ENCODE measurements around the gene GNB1. TPM values are rescaled to one million over a fixed set of nuclear protein-coding genes. Genes with fewer than 3 reads are reported as not detected.
"Not testable (repeated sequence)": the region's sequence is repeated elsewhere in the genome, so short reads cannot be mapped to it uniquely, and the experiment has no call there.

The GNB1 gene
- total and polyA plus RNA-seq, 9 donors, result 52.3 to 216 (median 178) TPM

DNA sequence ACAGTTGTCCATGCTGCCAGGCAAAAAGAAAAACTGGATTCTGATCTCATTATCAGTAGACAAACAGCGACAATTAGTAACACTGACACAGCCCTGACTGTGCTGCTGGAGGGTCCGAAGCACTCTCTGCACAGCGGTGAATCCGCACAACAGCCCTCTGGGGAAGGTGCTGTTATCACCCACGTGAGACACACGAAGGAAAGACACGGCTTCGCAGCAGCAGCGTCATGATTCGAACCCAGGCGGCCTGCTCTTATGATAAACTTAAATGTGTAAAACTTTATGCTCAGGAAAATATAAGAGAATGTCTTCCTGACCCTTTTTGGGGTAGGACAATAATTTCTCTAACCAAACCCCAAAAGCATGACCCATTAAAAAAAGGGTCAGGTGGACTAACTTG is 148.4 kb downstream of the GNB1 start:
- H3K4me3 ChIP-seq (ENCODE audit: low read length); H3K4me1 ChIP-seq (ENCODE audit: control insufficient read depth, insufficient read depth, low read length): not testable (repeated sequence)
- WGBS (ENCODE audit: insufficient coverage), result 92% methylated on average over 4 of the region's 11 CpGs

GRCh38 chr1:1741013-1741412 is 149.9 kb downstream of the GNB1 start:
- DNase-seq; H3K27ac ChIP-seq (ENCODE audit: low read length); H3K27me3 ChIP-seq (ENCODE audit: control insufficient read depth, insufficient read depth, low read length); H3K9me3 ChIP-seq (replicated peaks; ENCODE audit: control insufficient read depth, low read depth, low read length); H3K36me3 ChIP-seq (ENCODE audit: control insufficient read depth, insufficient read depth, low read length); H3K4me1 ChIP-seq (ENCODE audit: control insufficient read depth, insufficient read depth, low read length); H3K4me3 ChIP-seq (ENCODE audit: low read length): not testable (repeated sequence)
- WGBS (ENCODE audit: insufficient coverage), result 88% methylated on average over 3 of the region's 12 CpGs

More for the DNA sequence above, 148.4 kb downstream of the GNB1 start:
- H3K27ac ChIP-seq (ENCODE audit: low read length); H3K9me3 ChIP-seq (replicated peaks; ENCODE audit: control insufficient read depth, low read depth, low read length); DNase-seq; H3K36me3 ChIP-seq (ENCODE audit: control insufficient read depth, insufficient read depth, low read length); H3K27me3 ChIP-seq (ENCODE audit: control insufficient read depth, insufficient read depth, low read length): not testable (repeated sequence)

DNA sequence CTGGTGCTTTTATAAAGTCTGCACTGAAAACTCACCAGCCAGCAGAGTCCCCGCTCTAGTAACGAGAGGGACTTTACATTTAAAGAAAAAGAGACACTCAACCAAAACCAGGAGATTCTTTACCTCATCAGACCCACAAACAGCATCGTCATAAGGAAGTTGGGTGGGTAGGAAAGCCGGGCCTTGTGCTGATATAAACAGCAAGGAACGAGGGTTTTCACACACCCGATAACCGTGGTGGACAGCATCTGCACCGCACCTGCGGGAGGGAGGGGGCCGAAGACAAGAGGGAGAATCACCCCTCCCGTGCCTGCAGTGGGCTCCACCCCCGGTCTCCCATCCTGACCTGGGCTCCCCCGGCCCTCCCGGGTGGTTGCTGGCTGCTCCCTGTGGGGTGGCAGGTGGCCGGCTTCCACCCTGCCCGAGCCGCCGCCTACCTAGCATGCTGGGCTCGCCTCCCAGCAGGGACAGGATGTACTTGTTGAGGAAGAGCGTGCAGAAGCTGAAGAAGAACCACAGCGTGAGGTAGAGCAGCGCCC is 152.0 kb downstream of the GNB1 start:
- peaks cover 17% of the 10 kb centered on the region for H3K36me3 ChIP-seq (ENCODE audit: control insufficient read depth, insufficient read depth, low read length)
- H3K27ac ChIP-seq (ENCODE audit: low read length); H3K4me3 ChIP-seq (ENCODE audit: low read length); DNase-seq; H3K27me3 ChIP-seq (ENCODE audit: control insufficient read depth, insufficient read depth, low read length); H3K4me1 ChIP-seq (ENCODE audit: control insufficient read depth, insufficient read depth, low read length); H3K9me3 ChIP-seq (replicated peaks; ENCODE audit: control insufficient read depth, low read depth, low read length): not testable (repeated sequence)
- no CpG with 5 or more reads among the region's 22 CpGs for WGBS (ENCODE audit: insufficient coverage)

- DNase-seq; H3K9me3 ChIP-seq (replicated peaks; ENCODE audit: control insufficient read depth, low read depth, low read length); H3K4me1 ChIP-seq (ENCODE audit: control insufficient read depth, insufficient read depth, low read length); H3K27ac ChIP-seq (ENCODE audit: low read length); H3K27me3 ChIP-seq (ENCODE audit: control insufficient read depth, insufficient read depth, low read length); H3K4me3 ChIP-seq (ENCODE audit: low read length): not testable (repeated sequence)
- H3K36me3 ChIP-seq (ENCODE audit: control insufficient read depth, insufficient read depth, low read length), result peaks cover 20% of the 10 kb centered on the region
- 93% methylated on average over 10 of the region's 44 CpGs for WGBS (ENCODE audit: insufficient coverage)
These were observed 153.0 kb downstream of the GNB1 start for GRCh38 chr1:1737675-1738590.

Other genes starting within 250 kb of the GNB1 start
- 9.4 TPM for gene CDK11B, start 232.1 kb downstream of the GNB1 start, total RNA-seq
- 10 to 100 TPM; 32.0 to 37.8 (median 35.1) TPM for gene CDK11B, start 232.1 kb downstream of the GNB1 start, polyA plus RNA-seq (ENCODE audit: insufficient read depth in 1 of 8, insufficient read length in 8 of 8, low replicate concordance in 1 of 8)
- gene SLC35E2B, start 198.3 kb downstream of the GNB1 start, total RNA-seq, result 27.4 TPM
- 10 to 100 TPM; 30.9 to 56.9 (median 48.4) TPM for gene SLC35E2B, start 198.3 kb downstream of the GNB1 start, polyA plus RNA-seq (ENCODE audit: insufficient read depth in 1 of 8, insufficient read length in 8 of 8, low replicate concordance in 1 of 8)
- gene CDK11A, start 166.7 kb downstream of the GNB1 start, total RNA-seq, result 11.5 TPM
- gene CDK11A, start 166.7 kb downstream of the GNB1 start, polyA plus RNA-seq (ENCODE audit: insufficient read depth in 1 of 8, insufficient read length in 8 of 8, low replicate concordance in 1 of 8), result 10 to 100 TPM; 19.5 to 31.2 (median 25.8) TPM
- gene NADK, start 112.6 kb downstream of the GNB1 start, total RNA-seq, result 18.2 TPM
- gene NADK, start 112.6 kb downstream of the GNB1 start, polyA plus RNA-seq (ENCODE audit: insufficient read depth in 1 of 8, insufficient read length in 8 of 8, low replicate concordance in 1 of 8), result 10 to 100 TPM; 28.1 to 40.1 (median 32.8) TPM
- 162 TPM for gene CALML6, start 24.2 kb upstream of the GNB1 start, total RNA-seq
- 100 to 1,000 TPM; 132 to 277 (median 201) TPM for gene CALML6, start 24.2 kb upstream of the GNB1 start, polyA plus RNA-seq (ENCODE audit: insufficient read depth in 1 of 8, insufficient read length in 8 of 8, low replicate concordance in 1 of 8)
- gene TMEM52, start 28.2 kb upstream of the GNB1 start, total RNA-seq, result 66.3 TPM
- 100 to 1,000 TPM in 2 of 8 donors, 10 to 100 TPM in 6; 43.3 to 129 (median 85.1) TPM for gene TMEM52, start 28.2 kb upstream of the GNB1 start, polyA plus RNA-seq (ENCODE audit: insufficient read depth in 1 of 8, insufficient read length in 8 of 8, low replicate concordance in 1 of 8)
- gene CFAP74, start 112.7 kb upstream of the GNB1 start, total RNA-seq, result not detected
- under 1 TPM in 7 of 8 donors, not detected in 1; 0.04 to 0.72 (median 0.22) TPM for gene CFAP74, start 112.7 kb upstream of the GNB1 start, polyA plus RNA-seq (ENCODE audit: insufficient read depth in 1 of 8, insufficient read length in 8 of 8, low replicate concordance in 1 of 8)
- 0.35 TPM for gene GABRD, start 128.3 kb upstream of the GNB1 start, total RNA-seq
- gene GABRD, start 128.3 kb upstream of the GNB1 start, polyA plus RNA-seq (ENCODE audit: insufficient read depth in 1 of 8, insufficient read length in 8 of 8, low replicate concordance in 1 of 8), result 1 to 10 TPM in 4 of 8 donors, under 1 TPM in 4; 0.73 to 2.2 (median 0.97) TPM
- gene PRKCZ, start 159.3 kb upstream of the GNB1 start, total RNA-seq, result 6.0 TPM
- 10 to 100 TPM in 1 of 8 donors, 1 to 10 TPM in 7; 4.0 to 10.5 (median 5.6) TPM for gene PRKCZ, start 159.3 kb upstream of the GNB1 start, polyA plus RNA-seq (ENCODE audit: insufficient read depth in 1 of 8, insufficient read length in 8 of 8, low replicate concordance in 1 of 8)